GM03348 (cell line): ENCODE measurements around the gene EVI5.
"Not testable (repeated sequence)": the region's sequence is repeated elsewhere in the genome, so short reads cannot be mapped to it uniquely, and the experiment has no call there.

ENCODE experiments used
- DNase-seq: peaks from one replicate; pipeline ENCODE4 v3.0.0; 2012; ENCODE audit warnings: low spot score

Gene EVI5

DNA sequence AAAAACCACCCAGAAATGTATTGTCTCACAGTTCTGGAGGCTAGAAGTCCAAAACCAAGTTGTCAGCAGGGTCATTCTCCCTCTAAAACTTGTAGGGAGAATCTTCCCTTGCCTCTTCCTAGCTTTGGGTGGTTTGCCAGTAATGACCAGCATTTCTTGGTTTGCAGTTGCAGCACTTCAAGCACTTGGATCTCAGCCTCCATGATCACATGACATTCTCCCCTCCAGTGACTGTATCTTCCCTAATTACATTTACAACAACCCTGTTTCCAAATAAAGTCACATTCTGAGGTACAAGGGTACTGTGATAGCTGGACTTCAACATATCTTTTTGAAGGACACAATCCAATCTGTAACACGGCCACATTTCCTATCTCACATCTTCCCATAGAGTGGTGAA is 37.2 kb downstream of the EVI5 start:
- peak; percentile 24 for DNase-seq

DNA sequence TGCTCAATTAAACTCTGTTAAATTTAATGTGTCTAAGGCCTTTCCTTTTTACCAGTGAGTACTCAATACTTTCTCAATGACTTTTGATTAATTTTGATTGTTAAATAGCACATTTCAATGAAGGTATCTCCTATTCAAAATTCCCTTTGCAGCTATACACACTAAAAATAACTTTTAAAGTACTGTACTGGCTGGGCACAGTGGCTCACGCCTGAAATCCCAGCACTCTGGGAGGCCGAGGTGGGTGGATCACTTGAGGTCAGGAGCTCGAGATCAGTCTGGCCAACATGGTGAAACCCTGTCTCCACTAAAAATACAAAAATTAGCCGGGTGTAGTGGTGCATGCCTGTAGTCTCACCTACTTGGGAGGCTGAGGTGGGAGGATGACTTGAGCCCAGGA is 38.7 kb downstream of the EVI5 start:
- not testable (repeated sequence) for DNase-seq

DNA sequence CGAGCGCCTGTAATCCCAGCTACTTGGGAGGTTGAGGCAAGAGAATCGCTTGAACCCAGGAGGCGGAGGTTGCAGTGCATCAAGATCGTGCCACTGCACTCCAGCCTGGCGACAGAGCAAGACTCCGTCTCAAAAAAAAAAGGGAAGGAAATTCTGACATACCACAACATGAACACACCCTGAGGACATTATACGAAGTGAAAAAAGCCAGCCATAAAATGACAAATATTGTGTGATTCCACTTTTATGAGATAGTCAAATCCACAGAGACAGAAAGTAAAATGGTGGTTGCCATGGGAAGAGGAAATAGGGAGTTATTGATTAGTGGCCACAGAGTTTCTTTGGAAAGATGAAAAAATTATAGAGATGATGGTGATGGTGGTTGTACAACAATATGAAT is 41.7 kb downstream of the EVI5 start:
- DNase-seq = no peak

DNA sequence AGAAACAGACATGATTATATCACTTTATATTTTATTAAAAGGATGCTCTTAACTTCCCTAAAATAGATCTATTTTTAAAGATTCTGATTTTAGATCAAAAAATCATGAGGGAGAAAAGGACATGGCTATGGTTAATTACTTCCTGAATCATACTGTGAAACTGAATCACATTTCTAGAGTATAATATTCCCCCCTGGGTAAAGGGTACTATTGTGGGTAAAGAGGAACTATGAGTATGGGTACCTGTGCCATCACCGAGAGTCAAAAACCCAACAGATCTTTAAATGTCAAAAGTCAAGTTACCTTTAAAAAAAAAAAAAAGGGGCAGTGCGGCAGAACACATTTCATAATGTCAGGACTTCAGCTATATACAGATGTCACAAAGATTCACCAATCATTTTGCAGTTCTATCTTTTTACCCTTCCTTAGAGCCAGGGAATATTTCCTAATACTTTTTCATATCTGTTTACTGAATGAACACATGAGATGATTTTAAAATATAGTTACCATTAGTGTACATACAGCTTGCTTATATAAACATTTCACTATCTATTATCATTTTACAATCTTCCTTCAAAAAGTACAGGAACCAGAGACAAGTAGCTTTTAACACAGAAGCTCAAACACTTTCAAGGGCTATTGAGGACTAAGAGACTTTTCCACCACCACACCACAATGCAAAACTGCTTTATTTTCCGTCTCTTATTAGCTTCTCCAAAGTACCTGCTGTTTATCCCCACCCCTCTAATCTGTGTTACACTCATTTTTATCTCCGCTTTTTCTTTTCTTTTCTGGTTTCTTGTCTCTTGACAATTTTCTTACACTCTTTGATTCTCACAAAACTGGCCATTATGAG is 45.0 kb downstream of the EVI5 start:
- no peak for DNase-seq

DNA sequence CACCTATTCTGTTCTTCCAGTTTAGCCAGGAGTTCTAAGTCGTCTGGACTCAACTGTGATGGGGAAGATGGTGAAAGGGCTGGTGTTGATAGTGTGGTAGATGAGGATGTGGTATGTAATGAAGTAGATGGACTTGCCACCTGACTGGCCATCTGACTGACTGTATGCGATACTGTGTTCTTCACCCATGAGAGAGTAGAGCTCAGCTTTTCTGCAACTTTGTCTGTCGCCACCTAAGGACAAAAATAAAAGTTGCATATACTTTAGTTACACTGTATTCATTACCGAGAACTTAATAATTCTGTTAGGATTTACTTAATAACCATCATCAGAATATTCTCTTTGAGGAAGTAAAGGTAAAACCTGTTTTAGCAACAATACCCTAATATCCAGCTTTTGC is 48.5 kb downstream of the EVI5 start:
- no peak for DNase-seq

DNA sequence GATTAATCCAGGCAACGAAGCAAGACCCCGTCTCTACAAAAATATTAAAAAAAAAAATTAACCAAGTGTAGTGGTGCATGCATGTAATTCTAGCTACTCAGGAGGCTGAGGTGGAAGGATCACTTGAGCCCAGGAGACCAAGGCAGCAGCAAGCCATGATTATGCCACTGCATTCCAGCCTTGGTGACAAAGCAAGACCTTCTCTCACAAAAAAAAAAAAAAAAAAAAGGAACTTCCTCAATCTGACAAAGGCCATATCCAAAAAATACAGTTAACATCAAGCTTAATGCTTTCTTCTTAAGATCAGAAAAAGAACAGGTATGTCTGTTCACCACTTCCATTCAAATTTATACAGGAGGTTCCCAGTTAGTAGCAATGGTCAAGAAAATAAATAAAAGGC is 54.4 kb downstream of the EVI5 start:
- DNase-seq = no peak

DNA sequence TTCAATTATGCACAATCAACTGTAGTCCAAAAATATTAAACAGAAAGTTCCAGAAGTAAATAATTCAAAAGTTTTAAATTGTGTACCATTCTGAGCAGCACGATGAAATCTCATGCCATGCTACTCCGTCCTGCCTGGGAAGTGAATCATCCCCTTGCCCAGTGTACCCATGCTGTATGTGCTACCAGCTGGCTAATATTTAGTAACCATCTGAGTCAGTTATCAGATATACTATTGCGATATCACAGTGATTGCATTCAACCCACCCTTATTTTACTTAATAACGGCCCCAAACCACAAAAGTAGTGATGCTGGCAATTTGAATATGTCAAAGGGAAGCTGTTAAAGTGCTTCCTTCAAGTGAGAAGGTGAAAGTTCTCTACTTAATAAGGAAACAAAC is 56.2 kb downstream of the EVI5 start:
- no peak for DNase-seq

DNA sequence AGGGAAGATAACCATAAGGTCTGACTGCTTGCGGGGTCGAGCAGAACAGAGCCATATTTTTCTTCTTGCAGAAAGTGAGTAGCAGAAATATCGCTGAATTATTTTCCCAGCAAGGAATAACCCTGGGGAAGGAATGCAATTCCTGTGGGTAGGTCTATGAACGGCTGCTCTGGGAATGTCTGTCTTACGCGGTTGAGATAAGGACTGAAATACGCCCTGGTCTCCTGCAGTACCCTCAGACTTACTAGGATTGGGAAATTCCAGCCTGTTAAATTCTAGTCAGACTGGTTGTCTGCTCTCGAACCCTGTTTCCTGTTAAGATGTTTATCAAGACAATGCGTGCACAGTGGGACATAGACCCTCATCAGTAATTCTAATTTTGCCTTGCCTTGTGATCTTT is 61.2 kb downstream of the EVI5 start:
- not testable (repeated sequence) for DNase-seq

DNA sequence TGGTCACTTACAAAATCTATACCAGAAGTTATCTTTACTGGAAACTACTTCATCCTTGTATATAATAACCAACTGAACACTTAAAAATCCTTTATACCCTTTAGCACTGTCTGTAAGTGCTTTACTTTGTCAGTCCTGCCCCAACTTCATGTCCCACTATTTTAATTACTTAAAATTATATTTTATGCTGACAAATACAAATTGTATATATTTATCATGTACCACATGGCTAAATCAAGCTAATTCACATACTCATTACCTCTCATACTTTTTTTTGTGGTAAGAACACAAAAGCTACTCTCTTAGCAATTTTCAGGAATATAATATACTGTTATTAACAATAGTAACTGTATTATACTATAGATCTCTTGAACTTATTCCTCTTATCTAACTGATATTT is 63.0 kb downstream of the EVI5 start:
- DNase-seq = no peak

DNA sequence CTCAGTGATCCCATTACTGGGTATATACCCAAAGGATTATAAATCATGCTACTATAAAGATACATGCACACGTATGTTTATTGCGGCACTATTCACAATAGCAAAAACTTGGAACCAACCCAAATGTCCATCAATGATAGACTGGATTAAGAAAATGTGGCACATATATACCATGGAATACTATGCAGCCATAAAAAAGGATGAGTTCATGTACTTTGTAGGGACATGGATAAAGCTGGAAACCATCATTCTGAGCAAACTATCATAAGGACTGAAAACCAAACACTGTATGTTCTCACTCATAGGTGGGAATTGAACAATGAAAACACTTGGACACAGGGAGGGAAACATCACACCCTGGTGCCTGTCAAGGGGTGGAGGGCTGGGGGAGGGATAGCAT is 63.8 kb downstream of the EVI5 start:
- DNase-seq = not testable (repeated sequence)

DNA sequence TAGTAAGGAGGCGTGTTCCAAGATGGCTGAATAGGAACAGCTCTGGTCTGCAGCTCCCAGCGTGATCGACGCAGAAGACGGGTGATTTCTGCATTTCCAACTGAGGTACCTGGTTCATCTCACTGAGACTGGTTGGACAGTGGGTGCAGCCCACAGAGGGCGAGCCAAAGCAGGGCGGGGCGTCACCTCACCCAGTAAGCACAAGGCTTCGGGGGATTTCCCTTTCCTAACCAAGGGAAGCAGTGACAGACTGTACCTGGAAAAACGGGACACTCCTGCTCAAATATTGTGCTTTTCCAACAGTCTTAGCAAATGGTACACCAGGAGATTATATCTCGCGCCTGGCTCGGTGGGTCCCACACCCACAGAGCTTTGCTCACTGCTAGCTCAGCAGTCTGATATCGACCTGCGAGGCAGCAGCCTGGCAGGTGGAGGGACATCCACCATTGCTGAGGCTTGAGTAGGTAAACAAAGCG is 69.4 kb downstream of the EVI5 start:
- DNase-seq = not testable (repeated sequence)

DNA sequence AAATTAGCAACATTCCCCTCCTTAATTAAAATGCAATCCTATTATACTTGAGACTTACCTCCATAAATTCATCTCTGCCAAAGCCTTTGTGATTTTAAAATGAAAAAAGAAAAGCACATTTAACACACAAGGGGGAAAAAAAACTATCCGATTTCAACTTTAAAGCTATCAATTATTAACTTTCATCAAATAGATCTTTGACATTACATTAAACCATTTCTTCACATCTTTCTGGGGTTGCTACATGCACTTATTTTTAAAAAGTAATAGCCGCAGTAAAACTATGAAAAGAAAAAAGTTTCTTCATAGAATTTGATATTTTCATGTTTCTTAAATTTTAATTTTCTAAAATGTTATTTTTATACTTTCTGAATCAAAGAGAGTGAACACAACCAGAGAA is 71.0 kb downstream of the EVI5 start:
- DNase-seq = no peak

DNA sequence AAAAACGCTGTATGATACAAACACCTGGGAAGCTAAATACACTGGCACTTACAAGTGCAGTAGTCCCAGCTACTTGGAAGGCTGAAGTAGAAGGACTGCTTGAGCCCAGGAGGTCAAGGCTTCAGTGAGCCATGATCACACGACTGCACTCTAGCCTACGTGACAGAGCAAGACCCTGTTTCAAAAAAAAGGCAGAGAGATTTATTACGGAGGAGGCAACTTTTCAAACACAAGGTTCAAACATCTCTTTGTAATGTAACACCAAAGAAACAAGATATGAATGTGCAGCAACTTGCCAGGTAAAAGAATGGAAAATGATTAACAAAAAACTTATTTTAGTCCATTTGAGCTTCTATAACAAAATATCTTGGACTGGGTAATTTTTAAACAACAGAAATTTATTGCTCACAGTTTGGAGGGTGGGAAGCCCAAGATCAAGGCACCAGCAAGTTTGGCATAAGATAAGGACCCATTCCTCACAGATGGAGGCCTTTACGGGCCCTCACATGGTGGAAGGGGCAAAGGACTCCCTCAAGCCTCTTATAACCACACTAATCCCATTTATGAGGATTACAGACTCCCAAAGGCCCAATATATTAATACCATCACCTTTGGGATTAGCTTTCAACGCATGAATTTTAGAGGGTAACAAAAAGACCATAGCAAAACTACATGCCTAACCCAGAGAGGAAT is 73.3 kb downstream of the EVI5 start:
- DNase-seq = no peak

DNA sequence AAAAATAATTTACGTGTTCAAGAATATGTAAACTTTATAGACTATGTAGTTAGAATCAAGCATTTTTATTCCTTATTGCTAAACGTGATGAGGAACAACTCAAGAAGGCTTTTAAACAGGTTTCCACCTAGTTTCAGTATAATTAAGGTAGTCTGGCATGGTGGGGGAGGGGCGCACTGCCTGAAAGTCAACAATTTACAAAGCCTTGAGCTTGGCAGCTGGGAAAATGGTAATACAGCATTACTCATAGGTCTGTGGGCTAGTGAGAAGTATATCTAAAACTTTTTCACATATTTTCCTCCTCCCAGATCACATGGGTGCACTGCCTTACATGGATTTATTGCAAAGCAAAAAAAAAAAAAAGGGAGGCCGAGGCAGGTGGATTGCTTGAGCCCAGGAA is 75.2 kb downstream of the EVI5 start:
- DNase-seq = peak; percentile 24

DNA sequence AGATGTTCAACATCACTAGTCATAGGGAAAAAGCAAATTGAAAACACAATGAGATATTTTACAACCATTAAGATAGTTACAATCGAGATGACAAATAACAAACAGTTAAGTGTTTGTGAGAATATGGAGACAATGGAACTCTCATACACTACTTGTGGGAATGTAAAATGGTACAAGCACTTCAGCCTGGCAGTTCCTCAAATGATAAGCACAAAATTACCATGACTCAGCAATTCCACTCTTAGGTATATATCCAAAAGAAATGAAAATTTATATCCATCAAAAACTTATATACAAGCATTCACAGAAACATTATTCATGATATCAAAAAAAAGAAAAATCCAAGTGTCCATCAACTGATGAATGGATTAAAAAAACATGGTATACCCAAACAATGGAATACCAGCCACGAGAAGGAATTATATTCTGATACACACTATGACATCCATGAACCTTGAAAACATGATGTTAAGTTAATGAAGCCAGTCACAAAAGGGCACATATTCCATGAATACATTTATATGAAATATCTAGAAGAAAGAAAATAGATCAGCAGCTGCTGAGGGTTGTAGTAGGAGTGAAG is 76.4 kb downstream of the EVI5 start:
- DNase-seq = no peak

DNA sequence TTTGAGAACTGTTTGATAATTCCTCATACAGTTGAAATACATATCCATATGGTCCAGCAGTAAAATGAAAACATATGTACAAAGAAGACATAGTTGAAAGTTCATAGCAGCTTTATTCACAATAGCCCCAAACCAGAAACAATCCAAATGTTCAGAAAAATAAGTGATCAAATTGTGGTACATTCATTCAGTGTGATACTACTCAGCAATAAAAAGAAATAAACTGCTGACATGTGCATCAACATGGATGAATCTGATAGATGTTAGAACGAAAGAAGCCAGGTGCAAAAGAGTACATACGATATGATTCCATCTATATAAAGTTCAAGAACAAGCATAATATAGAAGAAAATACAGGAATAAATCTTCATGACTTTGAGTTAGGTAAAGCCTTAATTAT is 77.2 kb downstream of the EVI5 start:
- no peak for DNase-seq

DNA sequence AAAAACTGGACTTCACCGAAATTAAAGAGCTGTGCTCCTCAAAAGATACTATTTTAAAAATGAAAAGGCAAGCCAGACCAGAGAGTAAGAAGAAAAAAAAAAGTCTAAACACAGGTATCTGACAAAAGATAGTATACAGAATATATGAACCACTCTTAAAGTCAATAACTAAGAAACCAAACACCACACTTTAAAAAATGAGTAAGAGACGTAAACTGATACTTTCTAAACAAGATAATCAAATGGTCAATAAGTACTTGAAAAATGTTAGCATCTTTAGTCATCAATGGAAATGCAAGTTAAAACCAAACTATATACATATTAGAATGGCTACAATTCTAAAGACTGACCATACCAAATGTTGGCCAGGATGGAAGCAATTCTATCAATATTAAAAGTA is 77.6 kb downstream of the EVI5 start:
- no peak for DNase-seq

DNA sequence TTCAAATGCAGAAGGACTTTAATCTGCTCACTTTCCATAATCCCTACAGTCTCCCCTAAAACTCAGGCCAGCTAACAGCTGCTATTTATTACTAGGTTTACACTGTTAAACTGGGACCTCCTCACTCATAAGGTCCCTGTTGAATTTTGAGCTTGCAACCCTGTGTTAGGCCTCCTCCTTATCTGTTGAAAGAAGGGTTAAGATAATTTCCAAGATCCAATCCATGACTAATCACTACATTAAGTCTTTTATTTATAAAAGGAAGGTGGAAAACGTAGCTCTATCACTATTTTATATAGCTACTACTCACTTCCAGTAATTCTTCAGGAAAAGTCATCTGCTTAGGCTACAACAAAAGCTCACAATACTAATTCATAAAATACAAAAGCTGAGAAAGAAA is 79.5 kb downstream of the EVI5 start:
- no peak for DNase-seq

DNA sequence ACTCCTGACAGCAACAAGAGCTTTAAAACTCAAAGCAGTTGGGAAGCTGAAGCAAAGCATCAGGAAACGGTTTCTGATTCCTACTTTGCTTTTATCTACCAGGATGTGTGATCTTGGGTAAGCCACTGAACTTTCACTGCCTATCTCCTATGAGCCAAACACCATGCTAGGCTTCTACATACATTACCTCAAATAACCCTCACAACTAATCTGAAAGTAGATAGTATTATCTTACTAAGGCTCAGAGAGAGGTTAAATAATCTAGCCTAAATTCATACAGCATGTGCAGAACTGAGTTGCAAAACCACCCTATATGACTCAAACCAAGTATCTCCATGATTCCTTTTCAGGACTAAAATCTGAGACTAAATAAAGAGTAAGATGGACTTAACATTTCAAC is 83.8 kb downstream of the EVI5 start:
- DNase-seq = peak; percentile 12

DNA sequence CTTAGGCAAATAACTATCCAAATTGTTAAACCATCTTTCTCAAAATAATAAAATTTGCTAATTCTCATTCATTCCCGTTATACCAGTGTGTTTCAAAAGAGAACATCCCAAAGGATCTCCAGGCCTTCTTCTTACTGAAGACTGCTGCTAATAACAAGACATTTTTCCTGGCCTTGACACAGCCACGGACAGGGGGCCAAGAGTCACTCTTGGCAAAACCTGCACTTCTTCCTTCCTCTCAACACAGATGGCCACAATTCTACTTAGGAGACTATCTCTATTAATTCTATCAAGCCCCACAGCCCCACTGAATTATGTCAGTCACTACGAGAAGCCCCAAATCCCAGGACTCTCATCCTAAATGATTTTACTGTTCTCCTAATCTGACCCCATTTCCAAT is 86.0 kb downstream of the EVI5 start:
- no peak for DNase-seq

DNA sequence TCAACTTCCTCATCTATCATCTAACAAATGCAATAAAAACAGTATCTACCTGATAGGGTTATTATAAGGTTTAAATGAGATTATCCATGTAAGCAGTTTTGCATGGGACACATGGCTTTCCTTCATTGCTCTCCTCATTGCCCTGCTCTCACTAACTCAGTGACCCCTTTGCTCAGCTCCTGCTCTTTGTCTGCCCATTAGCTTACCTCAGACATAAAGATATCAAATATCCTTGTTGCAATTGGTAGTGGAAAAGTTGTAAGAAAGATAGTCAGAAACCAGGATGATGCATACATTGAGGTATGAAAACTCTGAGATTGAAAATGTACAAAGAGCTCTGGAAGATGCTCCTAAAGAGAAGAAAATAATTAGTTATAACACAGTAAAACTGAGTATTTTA is 89.8 kb downstream of the EVI5 start:
- no peak for DNase-seq

DNA sequence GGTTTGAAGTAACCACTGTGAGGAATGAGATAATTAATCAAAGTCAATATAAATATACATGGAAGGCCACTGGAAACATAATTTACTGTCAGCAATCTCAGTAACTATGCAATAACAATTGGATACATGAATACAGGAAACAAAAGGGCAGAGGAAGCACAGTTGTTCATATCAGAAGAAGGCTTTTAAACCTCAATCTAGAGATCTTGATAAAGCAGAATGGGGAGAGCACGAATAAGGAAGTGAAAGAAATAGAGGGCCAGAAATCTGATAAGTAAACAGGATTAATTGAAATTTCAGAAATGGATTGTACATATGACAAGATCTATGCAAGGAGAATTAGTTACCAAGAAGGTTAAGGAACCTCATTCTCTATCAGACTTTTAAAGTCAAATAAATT is 93.0 kb downstream of the EVI5 start:
- no peak for DNase-seq

DNA sequence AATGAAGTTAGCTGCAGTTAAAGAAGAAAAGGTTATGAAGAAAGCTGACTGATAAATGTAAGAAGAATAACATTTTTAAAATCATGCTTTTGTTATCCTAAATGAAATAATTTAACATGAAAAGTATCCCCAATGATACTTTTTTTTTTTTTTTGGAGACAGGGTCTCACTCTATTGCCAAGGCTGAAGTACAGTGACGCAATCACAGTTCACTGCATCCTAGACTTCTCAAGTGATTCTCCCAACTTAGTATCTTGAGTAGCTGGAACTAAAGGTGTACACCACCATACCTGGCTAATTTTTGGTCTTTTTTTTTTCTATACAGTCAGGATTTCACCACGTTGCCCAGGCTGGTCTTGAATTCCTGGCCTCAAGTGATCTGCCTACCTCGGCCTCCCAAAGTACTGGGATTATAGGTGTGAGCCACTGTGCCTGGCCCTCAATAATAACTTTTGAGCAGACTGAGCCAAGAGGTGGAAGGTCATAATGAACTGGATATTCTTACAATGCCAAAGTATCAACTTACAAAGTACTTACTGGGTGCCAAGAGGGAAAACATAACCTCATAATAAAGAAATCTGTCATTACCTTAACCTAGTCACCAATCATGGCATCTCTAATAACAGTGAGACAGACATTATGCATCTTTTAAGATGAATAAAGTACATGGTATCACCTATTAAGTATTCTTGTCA is 94.5 kb downstream of the EVI5 start:
- no peak for DNase-seq
